ENCODE data around the gene PITX3. TPM values are rescaled to one million over a fixed set of nuclear protein-coding genes. Genes with fewer than 3 reads are reported as not detected.

The PITX3 gene
- total RNA-seq, 1 donor from 2014 or later, result 1.7 TPM

DNA sequence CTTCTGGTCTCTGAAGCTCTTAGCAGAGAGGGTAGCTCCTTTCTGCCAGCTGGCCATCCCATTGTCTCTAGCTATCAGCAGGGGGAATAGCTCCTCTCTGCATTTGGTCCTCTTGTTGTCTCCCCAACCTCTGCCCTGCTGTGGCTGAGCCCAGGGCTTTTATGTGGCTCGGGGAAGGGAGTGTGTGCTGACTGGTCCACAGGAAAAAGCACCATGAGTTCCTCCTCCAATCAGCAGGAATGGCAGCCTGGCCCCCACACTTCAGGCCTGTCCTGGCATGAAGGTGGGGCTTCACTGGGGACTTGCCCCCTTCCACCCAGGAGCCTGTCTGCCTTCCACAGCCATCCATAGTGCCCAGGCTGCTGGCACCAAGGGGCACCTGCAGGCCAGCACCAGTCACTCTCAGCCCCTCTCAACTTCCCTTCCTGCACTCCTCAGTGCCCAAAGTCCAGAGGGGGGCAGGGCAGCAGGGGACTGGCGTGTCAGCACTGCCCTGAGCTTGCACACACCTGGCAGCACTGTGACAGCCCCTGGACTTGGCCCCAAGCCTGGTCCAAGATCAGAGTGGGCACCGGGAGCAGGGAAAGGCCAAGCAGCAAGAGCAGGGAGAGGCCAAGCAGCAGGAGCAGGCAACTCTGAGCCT lies 52.9 kb downstream of the PITX3 start:
- Mint-ChIP-seq H3K4me3 (ENCODE audit: unreplicated experiment) (no peak overlapping the region), H3K9me3 (ENCODE audit: unreplicated experiment) (peaks cover 44% of the 10 kb centered on the region), H3K36me3 (ENCODE audit: low read depth, unreplicated experiment) (peaks cover 4% of the 10 kb centered on the region), H3K27ac (ENCODE audit: unreplicated experiment) (no peak overlapping the region), H3K4me1 (ENCODE audit: low read depth, unreplicated experiment) (no peaks in the 10 kb centered on the region), H3K27me3 (ENCODE audit: low read depth, unreplicated experiment) (peaks cover 5% of the 10 kb centered on the region)
- DNase-seq (ENCODE audit: low read depth) (no peak), FAIRE-seq (no peak)
- no peak overlapping the region for H3K27ac ChIP-seq (ENCODE audit: low read depth, low read length)
- H2AFZ ChIP-seq (ENCODE audit: low read depth, low read length), result no peak overlapping the region
- H4K20me1 ChIP-seq (ENCODE audit: insufficient read depth, low read length), result no peaks in the 10 kb centered on the region
- no peak overlapping the region for H3K4me2 ChIP-seq (ENCODE audit: low read length)
- no peaks in the 10 kb centered on the region for H3K4me1 ChIP-seq (ENCODE audit: insufficient read depth, low read length)
- no peaks in the 10 kb centered on the region for H3K27me3 ChIP-seq (ENCODE audit: insufficient read depth, low read length)
- H3K4me3 ChIP-seq (ENCODE audit: insufficient read depth, low read depth, low read length), result no peak overlapping the region
- H3K36me3 ChIP-seq (ENCODE audit: insufficient read depth, low read length), result no peaks in the 10 kb centered on the region
- no peak overlapping the region for H3K9ac ChIP-seq (ENCODE audit: low read length)
- peaks cover 15% of the 10 kb centered on the region for H3K9me3 ChIP-seq (ENCODE audit: insufficient read depth, low read depth, low read length)
- no peaks in the 10 kb centered on the region for H3K79me2 ChIP-seq (ENCODE audit: insufficient read depth, low read length)
- TF ChIP-seq, protein P1, sequence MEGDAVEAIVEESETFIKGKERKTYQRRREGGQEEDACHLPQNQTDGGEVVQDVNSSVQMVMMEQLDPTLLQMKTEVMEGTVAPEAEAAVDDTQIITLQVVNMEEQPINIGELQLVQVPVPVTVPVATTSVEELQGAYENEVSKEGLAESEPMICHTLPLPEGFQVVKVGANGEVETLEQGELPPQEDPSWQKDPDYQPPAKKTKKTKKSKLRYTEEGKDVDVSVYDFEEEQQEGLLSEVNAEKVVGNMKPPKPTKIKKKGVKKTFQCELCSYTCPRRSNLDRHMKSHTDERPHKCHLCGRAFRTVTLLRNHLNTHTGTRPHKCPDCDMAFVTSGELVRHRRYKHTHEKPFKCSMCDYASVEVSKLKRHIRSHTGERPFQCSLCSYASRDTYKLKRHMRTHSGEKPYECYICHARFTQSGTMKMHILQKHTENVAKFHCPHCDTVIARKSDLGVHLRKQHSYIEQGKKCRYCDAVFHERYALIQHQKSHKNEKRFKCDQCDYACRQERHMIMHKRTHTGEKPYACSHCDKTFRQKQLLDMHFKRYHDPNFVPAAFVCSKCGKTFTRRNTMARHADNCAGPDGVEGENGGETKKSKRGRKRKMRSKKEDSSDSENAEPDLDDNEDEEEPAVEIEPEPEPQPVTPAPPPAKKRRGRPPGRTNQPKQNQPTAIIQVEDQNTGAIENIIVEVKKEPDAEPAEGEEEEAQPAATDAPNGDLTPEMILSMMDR (IDR thresholded peaks at IDR 0.05; ENCODE audit: insufficient read depth, low read depth, low read length), result no peak
- TF ChIP-seq EZH2 (IDR thresholded peaks at IDR 0.05; ENCODE audit: insufficient read depth, low read length), result no peak

DNA sequence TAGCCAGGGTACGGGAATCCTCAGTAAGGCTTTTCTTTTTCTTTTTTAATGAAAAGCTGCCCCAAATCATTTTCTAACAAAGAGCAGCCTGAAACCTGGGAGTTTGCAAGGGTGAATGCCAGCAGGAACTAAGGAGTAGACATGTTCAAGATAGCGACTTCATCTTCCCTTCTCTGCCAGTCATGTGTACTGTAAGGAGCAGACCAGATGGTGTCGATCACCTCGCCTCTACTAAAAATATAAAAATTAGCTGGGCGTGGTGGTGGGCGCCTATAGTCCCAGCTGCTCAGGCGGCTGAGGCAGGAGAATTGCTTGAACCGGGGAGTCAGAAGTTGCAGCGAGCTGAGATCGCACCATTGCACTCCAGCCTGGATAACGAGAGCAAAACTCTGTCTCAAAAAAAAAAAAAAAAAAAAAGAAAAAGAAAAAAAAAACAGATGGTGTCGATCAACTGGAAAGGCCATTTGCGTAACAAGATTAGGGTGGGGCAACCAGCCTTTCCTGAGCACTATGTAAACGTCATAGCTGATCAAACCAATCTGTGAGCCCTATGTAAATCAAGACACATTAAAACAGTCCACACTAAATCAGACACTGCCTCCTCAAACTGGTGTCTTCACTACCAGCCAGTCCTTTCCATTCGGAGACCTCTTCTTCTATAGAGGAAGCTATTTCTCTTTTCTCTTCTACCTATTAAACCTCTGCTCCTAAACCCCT lies 55.3 kb downstream of the PITX3 start:
- H2AFZ ChIP-seq (ENCODE audit: low read depth, low read length), result no peak overlapping the region
- Mint-ChIP-seq H3K9me3 (ENCODE audit: unreplicated experiment) (peaks cover 25% of the 10 kb centered on the region), H3K4me3 (ENCODE audit: unreplicated experiment) (no peak overlapping the region), H3K27ac (ENCODE audit: unreplicated experiment) (no peak overlapping the region), H3K4me1 (ENCODE audit: low read depth, unreplicated experiment) (no peaks in the 10 kb centered on the region), H3K36me3 (ENCODE audit: low read depth, unreplicated experiment) (peaks cover 4% of the 10 kb centered on the region), H3K27me3 (ENCODE audit: low read depth, unreplicated experiment) (peaks cover 5% of the 10 kb centered on the region)
- no peak overlapping the region for H3K4me3 ChIP-seq (ENCODE audit: insufficient read depth, low read depth, low read length)
- no peaks in the 10 kb centered on the region for H3K79me2 ChIP-seq (ENCODE audit: insufficient read depth, low read length)
- no peak overlapping the region for H3K4me2 ChIP-seq (ENCODE audit: low read length)
- no peak for TF ChIP-seq EZH2 (IDR thresholded peaks at IDR 0.05; ENCODE audit: insufficient read depth, low read length)
- TF ChIP-seq, protein P1 (IDR thresholded peaks at IDR 0.05; ENCODE audit: insufficient read depth, low read depth, low read length), result no peak
- peaks cover 5% of the 10 kb centered on the region for H3K9me3 ChIP-seq (ENCODE audit: insufficient read depth, low read depth, low read length)
- no peaks in the 10 kb centered on the region for H3K4me1 ChIP-seq (ENCODE audit: insufficient read depth, low read length)
- DNase-seq (ENCODE audit: low read depth) (no peak), FAIRE-seq (no peak)
- H4K20me1 ChIP-seq (ENCODE audit: insufficient read depth, low read length), result no peaks in the 10 kb centered on the region
- no peaks in the 10 kb centered on the region for H3K27me3 ChIP-seq (ENCODE audit: insufficient read depth, low read length)
- no peak overlapping the region for H3K27ac ChIP-seq (ENCODE audit: low read depth, low read length)
- H3K36me3 ChIP-seq (ENCODE audit: insufficient read depth, low read length), result no peaks in the 10 kb centered on the region
- no peak overlapping the region for H3K9ac ChIP-seq (ENCODE audit: low read length)

DNA sequence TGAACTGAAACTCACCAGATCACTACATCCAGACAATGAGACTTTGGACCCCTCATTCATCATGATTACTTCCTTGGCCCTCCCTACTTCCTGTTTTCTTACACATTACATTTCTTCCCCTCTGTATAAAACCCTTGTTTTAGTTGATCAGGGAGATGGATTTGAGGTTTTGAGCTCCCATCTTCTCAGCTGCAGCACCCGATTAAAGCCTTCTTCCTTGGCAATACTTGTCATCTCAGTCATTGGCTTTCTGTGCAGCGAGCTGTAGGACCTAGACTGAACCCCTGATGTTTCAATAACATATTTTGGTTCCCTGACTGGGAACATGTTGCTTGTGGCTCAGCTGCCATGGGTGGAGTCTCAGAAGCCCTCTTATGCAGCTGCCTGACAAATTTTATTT lies 56.0 kb downstream of the PITX3 start:
- H3K4me2 ChIP-seq (ENCODE audit: low read length), result no peak overlapping the region
- Mint-ChIP-seq H3K27me3 (ENCODE audit: low read depth, unreplicated experiment) (peaks cover 5% of the 10 kb centered on the region), H3K9me3 (ENCODE audit: unreplicated experiment) (peaks cover 25% of the 10 kb centered on the region), H3K4me3 (ENCODE audit: unreplicated experiment) (no peak overlapping the region), H3K4me1 (ENCODE audit: low read depth, unreplicated experiment) (no peaks in the 10 kb centered on the region), H3K36me3 (ENCODE audit: low read depth, unreplicated experiment) (peaks cover 4% of the 10 kb centered on the region), H3K27ac (ENCODE audit: unreplicated experiment) (no peak overlapping the region)
- TF ChIP-seq EZH2 (IDR thresholded peaks at IDR 0.05; ENCODE audit: insufficient read depth, low read length), result no peak
- TF ChIP-seq, protein P1 (IDR thresholded peaks at IDR 0.05; ENCODE audit: insufficient read depth, low read depth, low read length), result no peak
- H3K27me3 ChIP-seq (ENCODE audit: insufficient read depth, low read length), result no peaks in the 10 kb centered on the region
- no peaks in the 10 kb centered on the region for H3K79me2 ChIP-seq (ENCODE audit: insufficient read depth, low read length)
- peaks cover 5% of the 10 kb centered on the region for H3K9me3 ChIP-seq (ENCODE audit: insufficient read depth, low read depth, low read length)
- no peak for DNase-seq (ENCODE audit: low read depth)
- no peak overlapping the region for H3K4me3 ChIP-seq (ENCODE audit: insufficient read depth, low read depth, low read length)
- H3K36me3 ChIP-seq (ENCODE audit: insufficient read depth, low read length), result no peaks in the 10 kb centered on the region
- H3K27ac ChIP-seq (ENCODE audit: low read depth, low read length), result no peak overlapping the region
- no peak for FAIRE-seq
- H3K9ac ChIP-seq (ENCODE audit: low read length), result no peak overlapping the region
- no peaks in the 10 kb centered on the region for H4K20me1 ChIP-seq (ENCODE audit: insufficient read depth, low read length)
- no peaks in the 10 kb centered on the region for H3K4me1 ChIP-seq (ENCODE audit: insufficient read depth, low read length)
- H2AFZ ChIP-seq (ENCODE audit: low read depth, low read length), result no peak overlapping the region
